GM19240 (cell line): ENCODE data around the gene STK26.
A peak's percentile ranks its signal among the peaks of the same experiment; 100 is the strongest.
"Not testable (repeated sequence)": the region's sequence is repeated elsewhere in the genome, so short reads cannot be mapped to it uniquely, and the experiment has no call there.

ENCODE experiments used
- DNase-seq: peaks from one replicate; pipeline ENCODE4 v3.0.0; 2011; ENCODE audit warnings: low spot score; ENCODE audit not compliant: insufficient read length

Gene STK26

DNA sequence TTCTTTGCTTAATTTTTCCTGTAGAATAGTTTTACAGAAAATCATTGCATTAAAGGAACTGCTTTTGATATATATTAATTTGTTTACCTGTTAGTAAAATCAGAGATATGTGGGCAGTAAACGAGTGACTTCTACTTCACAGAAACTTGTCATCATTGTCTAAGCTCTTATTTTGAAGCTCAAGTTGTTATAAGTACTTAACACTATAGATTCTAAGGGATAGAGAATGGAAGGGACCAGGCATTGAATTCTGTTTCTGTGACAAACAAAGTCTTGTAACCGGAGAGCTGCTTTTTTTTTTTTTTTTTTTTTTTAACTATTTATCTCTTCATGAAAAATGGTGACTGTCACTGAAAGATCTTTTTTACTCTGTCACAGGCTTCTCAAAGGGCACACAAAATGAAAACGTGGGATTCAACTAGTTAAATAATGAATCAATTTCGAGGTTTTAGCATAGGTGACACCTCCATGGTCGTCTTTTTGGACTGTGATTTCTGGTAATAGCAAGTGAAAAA lies 14.4 kb downstream of the STK26 start:
- DNase-seq: no peak

DNA sequence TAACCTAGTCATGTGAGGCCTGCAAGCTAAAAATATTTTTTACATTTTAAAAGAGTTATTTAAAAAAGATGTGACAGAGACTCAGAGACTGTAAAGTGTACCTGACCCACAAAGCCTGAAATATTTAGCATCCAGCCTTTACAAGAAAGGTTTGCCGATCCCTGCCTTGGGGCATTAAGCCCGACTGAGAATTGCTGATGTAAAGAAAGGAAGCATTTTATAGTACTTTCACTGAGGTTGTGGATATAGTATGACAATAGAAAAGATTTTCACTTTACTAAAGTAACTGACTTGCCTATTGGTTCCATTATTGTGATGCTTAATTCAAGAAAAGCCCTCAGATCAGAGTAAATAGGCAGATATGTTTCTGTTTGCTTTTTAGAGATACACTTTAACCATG lies 17.0 kb downstream of the STK26 start:
- no peak for DNase-seq

DNA sequence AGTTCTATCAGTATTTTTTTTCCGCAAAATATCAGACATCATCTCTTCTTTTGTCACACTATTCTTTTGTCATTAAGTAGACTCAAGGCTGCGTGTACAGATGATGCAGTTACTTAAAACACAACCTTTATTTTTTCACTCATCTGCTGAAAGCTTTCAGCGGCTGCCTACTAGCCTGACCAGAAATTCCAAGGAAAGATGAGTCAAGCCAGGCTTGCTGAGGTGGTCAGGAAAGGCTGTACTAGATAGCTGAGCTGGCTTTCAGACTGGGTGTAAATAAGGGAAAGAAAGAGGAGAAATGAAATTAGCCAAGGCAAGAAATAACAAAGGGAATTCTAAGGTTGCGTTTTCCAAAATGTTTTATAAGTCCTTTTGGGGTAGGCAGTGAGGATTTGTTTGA lies 17.9 kb downstream of the STK26 start:
- DNase-seq: no peak

DNA sequence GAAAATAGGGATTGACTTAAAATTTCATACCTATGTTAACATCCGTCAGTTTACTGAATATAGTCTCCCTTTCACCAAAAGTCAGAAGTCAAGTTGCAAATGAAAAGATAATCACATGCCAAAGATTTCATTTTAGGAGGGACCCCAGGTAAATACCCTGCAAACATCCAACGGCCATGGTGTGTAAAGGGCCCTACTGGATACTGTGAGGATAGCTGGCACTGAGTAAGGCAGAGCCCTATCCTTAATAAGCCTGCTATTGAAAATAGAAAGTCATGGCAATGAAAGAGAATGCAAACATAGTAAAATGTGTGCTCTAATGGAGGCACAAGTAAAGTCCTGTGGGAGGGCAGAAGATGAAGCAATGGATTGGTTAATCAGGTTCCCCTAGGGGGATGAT lies 20.9 kb downstream of the STK26 start:
- DNase-seq: no peak

DNA sequence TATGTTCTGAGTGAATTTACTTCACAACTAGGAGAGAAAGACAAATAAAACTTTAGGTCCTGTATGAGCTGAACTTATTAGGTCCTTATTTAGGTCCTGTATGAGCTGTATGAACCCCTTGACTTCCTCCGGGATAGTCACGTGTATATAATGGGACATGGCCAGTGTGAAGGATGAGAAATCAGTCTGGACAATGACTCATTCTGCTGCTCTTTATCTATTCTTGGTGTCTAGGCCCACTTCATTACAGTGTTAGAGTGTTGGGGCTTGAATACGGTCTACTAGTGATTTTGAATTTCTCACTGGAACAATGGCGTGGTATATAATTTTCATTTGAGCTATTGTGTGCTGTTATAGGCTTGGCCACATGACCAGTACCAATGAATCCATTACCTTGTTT lies 21.9 kb downstream of the STK26 start:
- no peak for DNase-seq

DNA sequence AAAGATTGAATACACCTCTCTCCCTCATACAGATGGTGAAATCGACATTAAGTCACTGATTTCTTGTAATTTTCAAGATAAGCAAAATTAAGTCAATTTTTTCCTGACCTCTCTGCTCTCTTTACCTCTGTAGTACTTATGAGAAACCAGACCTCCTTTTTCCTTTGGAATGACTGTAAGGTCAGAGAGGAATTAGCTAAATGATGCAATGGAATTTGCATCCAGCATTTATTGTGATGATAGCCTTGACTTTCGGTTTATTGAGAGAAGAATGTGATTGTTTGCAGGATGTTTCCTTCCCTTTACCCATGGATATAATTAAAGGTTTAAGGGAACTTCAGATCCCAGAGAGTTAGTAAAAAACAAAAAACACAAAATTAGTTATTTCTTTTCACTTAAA lies 22.4 kb downstream of the STK26 start:
- DNase-seq: no peak

DNA sequence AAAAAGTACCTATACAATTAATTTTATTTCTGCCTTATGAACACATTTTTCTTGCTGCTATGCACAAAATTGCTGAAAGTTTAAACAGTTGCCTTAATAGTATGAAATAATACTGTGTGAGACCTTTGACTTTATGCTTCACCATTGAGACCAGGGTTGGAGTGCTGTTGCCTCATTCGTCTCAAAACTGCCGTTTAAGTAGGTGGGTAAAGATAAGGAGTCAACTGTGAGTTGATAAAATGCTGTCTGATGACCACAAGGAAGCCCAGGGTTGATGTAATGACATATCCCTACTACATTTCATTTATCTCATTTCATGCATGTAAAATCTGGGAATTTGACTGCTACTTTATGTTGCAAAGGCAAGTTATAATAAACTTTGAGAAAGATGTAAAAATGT lies 23.4 kb downstream of the STK26 start:
- DNase-seq: no peak

DNA sequence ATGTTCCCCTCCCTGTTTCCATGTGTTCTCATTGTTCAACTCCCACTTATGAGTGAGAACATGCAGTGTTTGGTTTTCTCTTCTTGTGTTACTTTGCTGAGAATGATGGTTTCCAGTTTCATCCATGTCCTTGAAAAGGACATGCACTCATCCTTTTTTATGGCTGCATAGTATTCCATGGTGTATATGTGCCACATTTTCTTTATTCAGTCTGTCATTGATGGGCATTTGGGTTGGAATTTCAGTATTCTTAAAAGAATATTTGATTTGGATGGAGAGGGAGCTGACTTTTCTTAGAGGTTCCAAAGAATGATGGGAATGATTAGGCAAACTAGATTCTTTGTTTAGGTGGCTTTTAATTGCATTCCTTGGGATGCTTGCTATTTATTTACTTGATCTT lies 28.7 kb downstream of the STK26 start:
- DNase-seq: not testable (repeated sequence)

DNA sequence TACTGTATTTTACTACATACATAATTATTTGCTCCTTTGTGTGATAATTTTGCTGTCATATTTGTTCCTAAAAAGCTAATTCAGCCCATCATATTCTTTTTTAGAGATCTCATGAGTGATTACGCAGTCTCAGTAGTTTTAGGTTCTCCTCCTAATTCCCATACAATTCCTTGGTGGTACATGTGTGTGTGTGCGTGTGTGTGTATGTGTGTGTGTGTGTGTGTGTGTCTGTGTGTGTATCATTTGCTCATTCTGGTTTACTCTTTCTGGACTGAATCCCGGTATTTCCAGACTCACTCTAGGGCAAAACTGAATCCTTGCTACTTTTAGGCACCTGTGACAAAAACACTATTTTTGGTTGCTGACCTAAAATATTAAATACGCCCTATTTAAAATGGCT lies 34.9 kb downstream of the STK26 start:
- no peak for DNase-seq

DNA sequence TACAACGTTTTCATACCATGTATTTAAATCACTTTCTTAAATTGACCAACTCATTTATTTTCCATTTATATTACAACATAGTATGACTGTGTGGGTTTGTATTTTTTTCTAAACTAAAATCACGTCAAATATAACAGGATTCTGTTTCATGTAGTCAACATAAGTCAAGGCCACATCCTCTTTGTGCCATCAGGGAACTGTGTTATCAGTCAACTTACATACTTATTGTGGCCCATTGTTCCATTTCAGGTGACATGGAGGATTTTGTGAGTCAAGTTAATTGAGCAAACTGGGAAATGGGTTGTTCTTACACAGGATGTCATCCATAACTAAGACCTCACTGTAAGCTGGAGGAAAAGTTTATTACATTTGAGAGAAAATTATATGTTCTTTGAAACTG lies 35.9 kb downstream of the STK26 start:
- DNase-seq: no peak

DNA sequence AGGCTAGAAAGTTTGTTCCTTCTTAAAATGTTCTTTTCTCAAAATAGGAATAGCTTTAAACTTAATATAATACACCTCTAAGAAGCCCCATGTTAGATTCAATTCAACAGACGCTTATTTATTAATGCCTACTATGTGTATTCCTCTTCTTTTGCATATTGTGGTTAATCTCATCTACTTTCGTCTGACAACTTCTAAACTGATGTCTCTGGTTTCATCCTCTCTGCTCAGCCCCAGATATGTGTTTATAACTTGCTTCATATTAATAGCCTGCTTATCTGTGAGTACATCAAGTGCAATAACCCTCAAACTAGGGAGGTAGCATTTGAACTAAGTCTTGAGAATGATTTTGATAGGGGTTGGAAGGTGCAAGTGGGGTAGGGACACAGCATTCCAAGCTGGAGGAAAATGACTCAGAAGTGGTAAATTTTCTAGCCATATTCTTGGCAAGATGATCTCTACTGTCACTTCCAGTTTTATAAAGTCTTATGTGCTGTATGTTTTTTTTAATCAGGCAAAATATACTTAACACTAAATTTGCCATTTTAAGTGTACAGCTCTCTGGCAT lies 37.0 kb downstream of the STK26 start:
- no peak for DNase-seq

DNA sequence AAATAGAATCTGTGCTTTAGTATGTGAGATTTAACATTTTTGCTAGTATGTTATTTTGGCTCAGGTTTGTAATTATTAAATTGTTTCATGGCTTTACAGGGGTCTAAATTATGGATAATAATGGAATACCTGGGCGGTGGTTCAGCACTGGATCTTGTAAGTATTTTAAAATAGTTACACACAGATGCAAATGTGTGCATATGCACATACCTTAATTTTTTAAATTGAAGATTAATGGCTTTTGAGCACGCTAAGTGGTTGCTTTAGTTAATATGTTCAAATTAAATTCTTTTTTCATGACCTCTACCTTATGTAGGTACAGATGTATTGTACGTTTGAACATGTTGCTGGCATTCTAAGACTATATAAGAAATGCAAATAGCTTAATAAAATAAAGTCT lies 40.2 kb downstream of the STK26 start:
- DNase-seq: no peak

DNA sequence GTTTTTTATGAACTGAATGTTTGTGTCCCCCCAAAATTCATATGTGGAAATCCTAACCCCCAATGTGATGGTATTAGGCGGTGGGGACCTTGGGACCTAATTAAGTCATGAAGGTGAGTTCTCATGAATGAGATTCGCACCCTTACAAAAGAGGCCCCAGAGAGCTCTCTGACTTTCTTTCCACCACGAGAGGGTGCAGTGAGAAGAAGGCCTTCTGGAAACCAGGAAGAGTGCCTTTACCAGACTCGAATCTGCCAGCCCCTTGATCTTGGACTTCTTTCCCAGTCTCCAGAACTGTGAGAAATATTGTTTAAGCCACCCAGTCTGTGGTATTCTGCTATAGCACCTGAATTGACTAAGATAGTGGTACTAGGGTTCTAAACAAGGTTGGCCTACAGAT lies 40.8 kb downstream of the STK26 start:
- no peak for DNase-seq

DNA sequence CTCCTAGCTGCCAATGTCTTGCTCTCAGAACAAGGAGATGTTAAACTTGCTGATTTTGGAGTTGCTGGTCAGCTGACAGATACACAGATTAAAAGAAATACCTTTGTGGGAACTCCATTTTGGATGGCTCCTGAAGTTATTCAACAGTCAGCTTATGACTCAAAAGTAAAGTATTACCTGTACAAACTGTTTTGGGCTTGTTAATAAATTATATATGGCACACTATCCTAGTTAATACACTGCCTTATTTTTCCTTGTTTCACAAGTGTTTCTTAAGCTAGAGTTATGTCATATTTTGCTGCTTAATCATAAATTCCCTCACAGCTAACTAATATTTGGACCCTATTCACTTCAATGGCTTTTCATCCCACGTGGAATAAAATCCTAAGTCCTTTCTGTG lies 45.3 kb downstream of the STK26 start:
- DNase-seq: no peak

DNA sequence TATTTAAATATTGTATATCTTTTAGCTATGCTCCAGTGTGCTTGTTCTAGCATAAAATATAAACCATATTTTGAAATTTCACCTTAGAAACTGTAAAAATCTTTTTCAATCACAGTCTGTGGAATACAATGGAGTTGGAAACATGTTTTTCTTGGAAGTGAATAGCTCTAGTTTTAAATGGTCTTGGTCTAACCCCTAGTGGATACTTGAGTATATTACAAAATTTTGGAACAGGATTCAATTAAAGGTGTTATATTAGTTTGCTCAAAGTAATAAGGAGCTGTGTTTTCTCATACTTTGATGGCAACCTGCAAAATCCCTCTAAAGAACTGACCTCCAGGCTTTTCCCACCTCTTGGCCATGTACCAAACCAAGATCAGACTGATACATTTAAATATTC lies 48.2 kb downstream of the STK26 start:
- DNase-seq: no peak

DNA sequence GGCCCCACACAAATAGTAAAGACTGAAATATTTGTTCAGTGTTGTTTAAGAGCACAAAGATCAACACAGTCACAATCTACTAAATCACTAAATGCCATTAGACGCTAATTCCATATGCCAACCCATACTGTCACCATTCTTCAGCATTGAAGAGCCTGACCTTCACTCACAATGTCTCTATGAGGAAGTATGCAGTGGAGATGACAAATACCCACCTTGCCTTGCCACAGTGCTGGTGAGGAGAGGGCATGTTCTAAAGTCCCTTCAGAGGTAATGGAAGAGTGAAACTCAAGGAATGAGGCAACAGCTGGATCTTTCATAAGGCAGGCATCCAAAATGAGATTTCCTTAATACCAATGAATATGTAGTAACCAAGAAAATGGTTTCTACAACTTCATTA lies 54.3 kb downstream of the STK26 start:
- DNase-seq: no peak

DNA sequence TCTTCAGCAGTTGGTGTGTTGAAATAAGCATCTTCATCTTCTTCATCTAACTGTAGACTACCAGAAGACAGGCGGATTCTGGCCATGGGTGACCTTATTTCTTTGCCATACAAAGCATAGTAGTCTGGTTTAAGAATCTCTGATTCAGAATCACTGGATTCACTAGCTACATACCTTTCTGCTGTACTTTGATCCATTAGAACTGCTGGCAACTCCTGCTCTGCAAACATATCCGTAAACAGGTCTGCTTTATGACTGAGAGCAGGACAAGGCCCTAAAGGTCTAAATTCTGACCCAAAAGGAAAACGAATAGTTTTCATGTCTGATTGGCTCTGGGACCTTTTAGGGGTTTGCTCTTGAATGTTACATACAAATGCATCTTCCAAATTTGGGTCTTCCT lies 54.8 kb downstream of the STK26 start:
- no peak for DNase-seq

DNA sequence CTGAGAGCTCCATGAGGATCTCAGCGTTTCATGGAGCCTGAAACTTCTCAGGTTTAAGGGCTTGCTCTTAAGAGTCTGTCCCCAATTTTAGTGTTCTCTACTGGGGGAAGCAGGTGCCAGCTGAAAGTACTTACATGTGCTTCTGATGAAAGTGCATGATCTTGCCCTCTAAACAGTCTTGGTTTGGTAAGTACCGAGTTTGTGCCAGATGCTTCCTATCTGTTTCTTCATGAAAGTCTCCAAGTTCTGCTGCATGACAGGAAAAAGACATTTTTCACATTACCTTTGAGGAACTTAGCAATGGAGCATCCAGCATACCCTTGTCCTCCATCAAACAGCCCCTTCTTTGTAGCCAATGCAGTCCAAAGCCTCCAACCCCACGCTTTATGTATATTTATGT lies 62.7 kb downstream of the STK26 start:
- DNase-seq: no peak

DNA sequence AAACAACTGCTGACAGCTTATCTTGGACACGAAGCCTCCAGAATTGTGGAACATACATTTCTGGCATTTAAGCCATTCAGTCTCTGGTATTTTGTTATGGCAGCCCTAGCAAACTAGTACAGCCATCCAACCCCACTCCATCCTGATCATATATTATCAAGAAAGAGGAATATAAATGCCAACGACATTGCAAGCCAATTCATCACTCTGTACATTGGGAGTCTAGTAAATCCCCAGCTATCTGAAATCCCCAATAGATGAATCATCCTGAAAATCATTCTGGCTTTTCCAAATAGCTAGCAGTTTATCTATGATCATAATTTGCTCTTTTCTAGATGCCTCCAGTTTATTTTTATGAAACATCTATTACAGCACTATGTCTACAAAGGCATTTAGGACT lies 63.6 kb downstream of the STK26 start:
- DNase-seq: no peak

DNA sequence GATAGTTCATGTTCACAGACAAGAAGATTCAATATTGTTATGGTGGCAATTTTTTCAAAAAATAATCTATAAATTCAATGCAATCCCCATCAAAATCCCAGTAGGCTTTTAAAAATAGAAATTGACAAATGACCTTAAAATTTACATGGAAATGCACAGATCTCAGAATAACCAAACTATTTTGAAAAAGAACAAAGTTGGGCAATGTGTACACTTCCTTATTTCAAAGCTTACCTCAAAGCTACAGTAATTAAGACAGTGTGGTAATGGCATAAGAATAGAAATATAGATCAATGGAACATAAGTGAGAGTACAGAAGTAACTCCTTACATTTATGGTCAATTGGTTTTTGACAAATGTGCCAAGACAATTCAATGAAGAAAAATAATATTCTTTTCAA lies 65.8 kb downstream of the STK26 start:
- DNase-seq: no peak

DNA sequence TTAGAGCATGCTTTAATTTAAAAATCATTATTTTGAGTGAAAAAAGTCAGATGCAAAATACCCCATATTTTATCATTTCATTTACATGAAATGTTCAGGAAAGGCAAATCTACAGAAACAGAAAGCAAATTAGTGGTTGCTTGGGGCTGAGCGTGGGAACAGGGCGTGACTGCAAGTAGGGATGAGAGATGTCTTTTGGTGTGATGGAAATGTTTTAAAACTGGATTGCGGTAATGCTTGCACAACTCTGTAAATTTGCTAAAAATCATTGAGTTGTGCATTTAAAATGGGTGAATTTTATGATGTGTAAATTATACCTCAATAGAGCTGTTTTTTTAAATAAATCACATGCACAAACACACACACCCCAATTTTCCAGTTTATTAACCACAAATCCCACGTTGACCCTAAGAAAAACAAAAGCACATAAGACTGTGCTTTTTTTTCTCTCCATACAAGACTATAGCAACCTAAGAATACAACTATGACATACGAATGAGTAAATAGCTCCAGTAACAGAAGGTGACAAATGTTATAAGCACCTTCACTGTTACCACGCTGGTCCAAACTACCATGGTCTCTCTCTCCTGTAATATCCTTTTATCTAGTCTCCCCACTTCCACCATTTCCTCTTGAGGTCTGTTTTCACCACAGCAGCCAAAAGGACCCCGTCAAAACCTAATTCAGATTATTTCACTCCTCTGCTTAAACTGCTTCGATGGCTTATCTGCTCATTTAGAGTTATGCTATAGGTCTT lies 67.5 kb downstream of the STK26 start:
- DNase-seq: no peak

DNA sequence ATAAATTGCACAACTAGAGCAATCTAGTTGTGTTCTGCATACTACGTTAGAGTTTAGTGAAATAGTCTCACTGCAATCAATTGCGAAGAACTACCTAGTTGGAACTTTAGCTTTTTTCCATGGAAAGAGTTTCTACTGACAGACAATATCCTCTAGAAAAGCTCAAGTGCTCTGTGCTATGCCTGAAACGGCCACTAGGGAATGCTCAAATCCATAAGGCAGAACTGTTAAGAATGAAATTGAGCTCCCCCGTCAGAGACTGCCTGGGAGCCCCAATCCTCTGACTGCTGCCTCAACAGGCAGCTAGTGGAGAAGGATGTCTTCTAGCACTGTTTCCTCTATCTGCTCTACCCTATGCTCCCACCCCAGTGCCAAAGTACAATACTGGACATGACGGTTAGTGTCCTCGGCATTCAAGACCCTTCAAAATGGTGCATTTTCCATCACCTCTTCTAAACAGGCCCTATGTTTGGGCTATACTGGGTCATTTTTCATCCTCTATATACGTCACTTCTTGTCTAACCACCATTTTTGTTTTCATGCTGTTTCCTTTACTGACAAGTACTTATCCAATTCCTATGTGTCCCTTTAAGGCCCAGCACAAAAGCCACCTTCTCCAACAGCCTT lies 69.5 kb downstream of the STK26 start:
- DNase-seq: peak; percentile 20
